Measurements from ENCODE around the gene DARS1.

The DARS1 gene

GRCh38 chr2:135942936-135943688, 42.3 kb downstream of the DARS1 start:
- no peak overlapping the region for H3K4me3 ChIP-seq (ENCODE audit: low read depth, low read length)
- DNase-seq = no peak
- no peaks in the 10 kb centered on the region for H3K36me3 ChIP-seq
- no peak for TF ChIP-seq CTCF (IDR thresholded peaks at IDR 0.05; ENCODE audit: low read depth, low read length)
- H3K4me1 ChIP-seq = no peaks in the 10 kb centered on the region
- no peaks in the 10 kb centered on the region for H3K27me3 ChIP-seq
- H3K9me3 ChIP-seq = no peaks in the 10 kb centered on the region

- H3K36me3 ChIP-seq = no peaks in the 10 kb centered on the region
- no peak for DNase-seq
- H3K4me3 ChIP-seq (ENCODE audit: low read depth, low read length) = no peak overlapping the region
- H3K9me3 ChIP-seq = no peaks in the 10 kb centered on the region
- no peaks in the 10 kb centered on the region for H3K27me3 ChIP-seq
- TF ChIP-seq CTCF (IDR thresholded peaks at IDR 0.05; ENCODE audit: low read depth, low read length) = no peak
- H3K4me1 ChIP-seq = no peaks in the 10 kb centered on the region
Measured at GRCh38 chr2:135936524-135936923, 48.9 kb downstream of the DARS1 start.

- Histone ChIP-seq H3K9me3 (no peaks in the 10 kb centered on the region), H3K27me3 (no peaks in the 10 kb centered on the region), H3K4me1 (no peaks in the 10 kb centered on the region), H3K36me3 (no peaks in the 10 kb centered on the region), H3K4me3 (ENCODE audit: low read depth, low read length) (no peak overlapping the region)
- TF ChIP-seq CTCF (IDR thresholded peaks at IDR 0.05; ENCODE audit: low read depth, low read length) = no peak
- DNase-seq = no peak
Measured at GRCh38 chr2:135935914-135936313, 49.5 kb downstream of the DARS1 start.

GRCh38 chr2:135931776-135932443, 53.5 kb downstream of the DARS1 start:
- TF ChIP-seq CTCF (IDR thresholded peaks at IDR 0.05; ENCODE audit: low read depth, low read length) = no peak
- H3K4me1 ChIP-seq = no peaks in the 10 kb centered on the region
- DNase-seq = no peak
- no peaks in the 10 kb centered on the region for H3K9me3 ChIP-seq
- H3K27me3 ChIP-seq = no peaks in the 10 kb centered on the region
- H3K4me3 ChIP-seq (ENCODE audit: low read depth, low read length) = no peak overlapping the region
- H3K36me3 ChIP-seq = no peaks in the 10 kb centered on the region

GRCh38 chr2:135926605-135927004, 58.8 kb downstream of the DARS1 start:
- H3K4me1 ChIP-seq = no peaks in the 10 kb centered on the region
- no peak for DNase-seq
- H3K36me3 ChIP-seq = no peaks in the 10 kb centered on the region
- no peaks in the 10 kb centered on the region for H3K27me3 ChIP-seq
- no peak overlapping the region for H3K4me3 ChIP-seq (ENCODE audit: low read depth, low read length)
- no peaks in the 10 kb centered on the region for H3K9me3 ChIP-seq
- no peak for TF ChIP-seq CTCF (IDR thresholded peaks at IDR 0.05; ENCODE audit: low read depth, low read length)

GRCh38 chr2:135925571-135925970, 59.9 kb downstream of the DARS1 start:
- Histone ChIP-seq H3K36me3 (no peaks in the 10 kb centered on the region), H3K4me3 (ENCODE audit: low read depth, low read length) (no peak overlapping the region), H3K9me3 (no peaks in the 10 kb centered on the region), H3K27me3 (no peaks in the 10 kb centered on the region), H3K4me1 (no peaks in the 10 kb centered on the region)
- TF ChIP-seq CTCF (IDR thresholded peaks at IDR 0.05; ENCODE audit: low read depth, low read length) = no peak
- DNase-seq = no peak
